Putamen (tissue), 1 donor: ENCODE results near the gene ADI1.
"Not testable (repeated sequence)": the region's sequence is repeated elsewhere in the genome, so short reads cannot be mapped to it uniquely, and the experiment has no call there.

Experiments used
- DNase-seq: peaks from one replicate; pipeline ENCODE4 v3.0.0-alpha.2; 2016; ENCODE audit warnings: low spot score

ADI1 gene

GRCh38 chr2:3462493-3463104, 56.7 kb downstream of the ADI1 start:
- no peak for DNase-seq

- DNase-seq: peak; percentile 61
Observed at GRCh38 chr2:3461801-3462492, 57.4 kb downstream of the ADI1 start.

- DNase-seq: no peak
Observed at GRCh38 chr2:3460831-3461800, 58.2 kb downstream of the ADI1 start.

GRCh38 chr2:3460156-3460555, 59.2 kb downstream of the ADI1 start:
- DNase-seq: no peak

DNA sequence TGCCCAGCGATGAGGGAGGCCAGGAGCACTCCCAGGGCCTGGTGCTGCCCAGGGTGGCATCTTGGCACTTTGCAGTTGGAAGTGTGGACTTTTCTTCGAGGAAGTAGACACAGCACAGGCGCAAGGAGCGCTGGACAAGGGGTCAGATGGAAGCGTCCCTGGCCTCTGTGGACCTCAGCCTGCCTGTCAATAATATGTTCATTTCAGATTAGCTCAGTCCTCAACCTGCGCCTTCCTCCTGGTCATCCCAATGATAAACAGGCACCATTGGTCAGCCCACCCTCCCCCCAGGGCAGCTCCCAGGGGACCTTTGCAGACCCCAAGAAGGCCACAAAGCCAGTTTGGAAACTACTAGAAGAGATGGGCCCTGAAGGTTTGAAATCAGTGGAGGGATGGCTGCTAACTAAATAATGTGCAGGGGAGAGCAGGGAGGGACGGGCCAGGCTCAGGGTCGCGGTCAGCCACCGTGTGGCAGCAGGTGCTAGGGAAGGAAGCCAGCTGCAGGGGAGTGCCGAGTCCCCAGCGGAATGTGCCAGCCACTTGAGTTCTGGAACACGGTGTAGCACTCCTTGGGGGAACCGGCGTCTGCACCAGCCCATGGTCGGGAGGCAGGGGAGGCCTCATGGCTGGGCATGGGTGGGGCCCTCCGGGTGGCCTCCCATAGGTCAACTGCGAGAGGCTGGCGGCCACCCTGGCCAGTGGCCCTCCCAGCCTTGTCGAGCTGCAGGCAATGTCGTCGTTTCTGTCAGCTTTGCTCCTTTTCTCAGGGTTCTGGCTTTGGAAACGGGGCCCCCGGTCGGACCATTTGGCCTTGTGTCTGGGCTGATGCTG, 59.9 kb downstream of the ADI1 start:
- no peak for DNase-seq

DNA sequence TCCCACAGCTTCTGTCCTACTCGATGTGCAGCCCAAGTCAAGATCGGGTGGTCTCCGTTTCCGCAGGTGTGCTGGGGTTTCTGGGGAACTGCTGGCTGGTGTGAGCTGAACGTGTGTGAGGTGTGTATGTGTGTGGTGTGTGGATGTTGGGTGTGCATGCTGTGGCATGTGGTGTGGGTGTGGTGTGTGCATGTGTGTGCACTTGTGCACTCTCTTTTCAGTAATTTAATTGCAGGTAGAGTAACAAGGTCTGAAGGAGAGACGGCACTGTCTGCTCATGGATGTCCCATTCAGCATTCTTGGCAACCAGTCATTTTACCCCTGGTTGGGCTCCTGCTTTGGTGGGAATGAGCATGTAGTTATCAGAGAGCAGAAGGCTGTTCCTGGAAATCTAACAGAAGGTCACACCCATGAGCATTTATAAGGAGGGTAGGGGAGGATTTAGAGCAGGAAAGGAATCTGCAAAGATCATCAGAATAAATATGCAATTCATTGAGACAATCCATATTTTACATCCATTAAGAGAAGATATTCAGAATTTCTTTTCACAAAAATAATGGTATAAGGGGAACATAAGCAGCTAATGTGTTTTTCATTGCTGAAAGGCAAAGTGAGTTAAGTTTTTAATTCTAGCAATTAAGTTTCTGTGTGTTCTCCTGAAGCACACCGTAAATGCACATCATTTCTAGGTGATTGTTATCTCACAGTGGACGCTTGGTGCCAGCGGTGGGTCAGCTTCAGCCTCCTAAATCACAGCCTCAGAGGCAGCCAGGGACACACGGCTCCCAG, 60.7 kb downstream of the ADI1 start:
- DNase-seq: no peak

GRCh38 chr2:3457524-3458395, 61.6 kb downstream of the ADI1 start:
- no peak for DNase-seq

- no peak for DNase-seq
Observed at GRCh38 chr2:3456125-3456524, 63.2 kb downstream of the ADI1 start.

DNA sequence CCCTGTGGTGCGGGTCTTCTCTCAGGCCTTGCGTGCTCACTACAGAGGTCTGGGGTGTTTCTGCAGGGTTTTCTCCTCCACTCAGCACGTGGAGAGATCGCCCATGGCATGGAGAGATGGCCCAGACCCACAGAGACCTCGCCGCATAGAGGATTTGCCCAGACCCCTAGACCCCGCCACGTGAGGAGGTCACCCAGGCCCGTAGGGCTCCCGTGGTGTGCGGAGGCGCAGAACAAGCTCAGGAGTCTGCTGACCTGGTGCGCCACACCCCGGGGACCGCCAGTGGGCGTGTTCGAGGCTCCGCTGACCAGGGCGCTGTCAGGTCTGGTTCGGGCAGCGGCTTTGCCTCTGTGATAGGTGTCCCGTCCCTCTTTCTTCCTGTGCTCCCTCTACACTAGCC, 64.5 kb downstream of the ADI1 start:
- DNase-seq: no peak

DNA sequence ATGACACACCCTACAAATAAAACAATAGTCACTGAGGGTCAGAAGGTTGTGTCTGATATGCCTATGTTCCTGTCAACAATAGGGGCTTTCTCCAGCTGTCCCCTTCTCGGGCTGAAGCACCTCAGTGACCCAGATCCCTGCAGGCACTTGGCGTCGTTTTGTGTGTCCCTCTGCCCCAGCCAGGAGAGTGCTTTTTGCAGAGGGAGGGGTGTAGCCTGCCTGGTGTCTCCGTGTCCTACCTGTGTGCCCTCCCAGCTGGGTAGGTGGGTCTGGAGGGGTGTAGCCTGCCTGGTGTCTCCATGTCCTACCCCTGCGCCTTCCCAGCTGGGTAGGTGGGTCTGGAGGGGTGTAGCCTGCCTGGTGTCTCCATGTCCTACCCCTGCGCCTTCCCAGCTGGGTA, 65.3 kb downstream of the ADI1 start:
- not testable (repeated sequence) for DNase-seq

DNA sequence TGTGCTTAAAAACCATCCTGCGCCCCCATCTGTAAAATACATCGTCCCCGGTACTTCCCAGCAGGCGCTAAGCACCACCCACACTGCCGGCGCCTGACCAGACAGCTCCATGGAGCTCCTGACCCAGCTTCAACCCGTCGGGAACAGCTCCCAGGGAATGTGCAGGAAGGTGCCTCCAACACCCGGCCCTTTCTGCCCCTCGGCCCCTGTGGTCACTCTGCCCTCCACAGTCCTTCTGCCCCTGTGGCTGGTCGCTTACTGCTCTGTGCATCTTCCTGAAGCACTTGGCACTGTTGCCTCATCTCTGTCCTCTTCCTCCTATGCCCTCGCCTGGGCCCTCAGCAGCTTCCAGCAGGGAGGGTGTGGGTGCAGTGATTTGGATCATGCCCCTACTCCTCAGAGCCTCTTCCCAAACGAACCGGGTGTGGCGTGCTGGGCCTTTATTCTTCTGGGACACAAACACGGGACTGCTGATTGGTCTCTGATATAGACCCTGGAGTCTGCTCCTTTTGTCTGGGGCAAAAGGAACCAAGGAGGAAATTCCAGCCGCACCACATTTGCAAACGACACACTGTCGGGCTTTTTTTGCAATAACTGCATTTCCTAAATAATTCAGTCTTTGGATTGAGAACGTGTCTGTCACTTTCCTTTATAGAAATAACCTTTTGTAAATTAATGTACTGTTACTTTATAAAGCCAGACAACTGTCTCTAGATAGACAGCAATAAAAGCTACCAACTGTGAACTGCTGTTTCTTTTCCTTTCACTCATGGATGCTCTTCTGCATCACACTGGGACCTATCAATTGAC, 65.9 kb downstream of the ADI1 start:
- DNase-seq: no peak

DNA sequence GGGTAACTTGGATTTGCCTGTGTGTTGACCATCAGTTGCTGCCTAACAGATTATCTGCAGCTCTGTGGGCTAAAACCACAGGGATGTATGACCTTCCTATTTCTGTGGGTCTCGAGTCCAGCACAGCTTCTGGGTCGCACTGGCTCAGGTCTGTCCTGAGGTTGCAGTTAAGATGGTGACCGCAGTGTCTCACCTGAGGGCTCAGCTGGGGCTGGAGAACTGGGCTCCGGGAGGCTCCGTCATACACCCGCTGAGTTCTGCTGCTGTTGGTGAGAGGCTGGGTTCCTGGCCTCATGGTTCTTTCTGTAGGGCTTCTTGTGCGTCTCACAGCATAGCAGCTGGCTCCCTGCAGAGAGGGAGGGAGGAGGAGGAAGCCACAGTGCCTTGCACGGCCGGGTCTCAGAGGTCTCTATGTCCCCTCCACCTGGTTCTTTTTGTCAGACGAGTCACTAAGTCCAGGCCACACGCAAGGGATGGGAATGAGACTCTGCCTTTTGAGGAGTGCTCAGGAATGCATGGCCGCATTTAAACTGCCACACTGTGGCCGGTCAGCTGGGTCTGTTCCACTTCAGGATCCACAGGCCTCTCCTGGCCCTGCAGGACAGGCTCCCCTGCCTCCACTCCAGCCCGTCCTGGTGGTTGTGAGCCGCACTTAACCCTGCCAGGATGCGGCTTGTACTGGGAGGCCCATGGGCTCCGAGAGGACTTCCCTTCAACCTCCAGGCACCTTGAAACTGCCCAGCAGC, 67.2 kb downstream of the ADI1 start:
- no peak for DNase-seq

- no peak for DNase-seq
Observed at GRCh38 chr2:3451169-3451568, 68.2 kb downstream of the ADI1 start.

DNA sequence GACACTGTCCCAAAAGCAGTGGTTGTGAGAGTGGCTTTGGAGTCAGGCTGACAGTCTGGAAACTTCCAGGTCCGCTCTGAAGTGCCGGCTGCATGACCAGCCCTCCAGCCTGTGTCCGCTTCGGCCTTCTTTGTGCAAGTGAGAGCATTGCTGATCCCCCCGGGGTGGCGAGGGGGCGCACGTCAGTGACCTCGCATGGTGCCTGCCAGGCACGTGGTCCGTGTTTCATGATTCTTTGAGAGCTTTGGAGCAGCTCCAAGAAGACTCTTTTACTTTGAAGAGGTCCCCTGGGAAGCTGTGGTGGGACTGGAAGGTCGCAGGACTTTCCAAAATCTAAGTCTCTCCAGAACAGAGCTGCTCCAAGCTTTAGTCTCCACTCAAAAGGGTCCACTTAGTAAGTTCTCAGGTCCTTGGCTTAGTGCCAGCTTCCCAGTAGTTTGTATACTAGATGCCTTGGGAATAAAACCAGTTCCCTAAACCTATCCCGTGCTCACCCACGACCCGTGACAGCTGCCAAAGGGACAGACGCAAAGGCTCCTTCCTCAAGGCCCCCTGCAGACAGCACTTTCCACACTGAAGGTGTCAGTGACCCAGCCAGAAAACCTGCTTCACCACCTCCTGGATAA, 68.8 kb downstream of the ADI1 start:
- no peak for DNase-seq

DNA sequence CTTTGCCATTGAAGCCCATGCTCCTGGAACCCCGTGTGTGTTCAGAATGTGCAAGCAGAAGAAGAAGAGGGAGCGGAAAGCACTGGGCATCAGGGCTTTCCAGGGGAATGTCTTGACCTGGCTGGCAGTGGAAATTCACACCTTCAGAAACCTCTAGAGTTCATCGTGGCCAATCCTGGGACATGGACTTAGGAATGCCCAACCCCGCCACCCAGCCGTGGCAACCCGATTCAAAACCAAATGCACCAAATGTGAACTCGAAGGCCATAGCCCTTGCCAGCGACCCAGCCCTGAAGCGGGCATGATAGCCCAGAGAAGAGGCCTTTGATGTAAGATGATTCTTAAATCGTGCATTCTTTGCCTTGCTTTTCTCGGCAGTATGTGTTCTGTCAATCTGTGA, 69.4 kb downstream of the ADI1 start:
- DNase-seq: no peak

- no peak for DNase-seq
Observed at GRCh38 chr2:3449086-3449485, 70.2 kb downstream of the ADI1 start.

- DNase-seq: not testable (repeated sequence)
Observed at GRCh38 chr2:3448441-3448911, 70.9 kb downstream of the ADI1 start.

DNA sequence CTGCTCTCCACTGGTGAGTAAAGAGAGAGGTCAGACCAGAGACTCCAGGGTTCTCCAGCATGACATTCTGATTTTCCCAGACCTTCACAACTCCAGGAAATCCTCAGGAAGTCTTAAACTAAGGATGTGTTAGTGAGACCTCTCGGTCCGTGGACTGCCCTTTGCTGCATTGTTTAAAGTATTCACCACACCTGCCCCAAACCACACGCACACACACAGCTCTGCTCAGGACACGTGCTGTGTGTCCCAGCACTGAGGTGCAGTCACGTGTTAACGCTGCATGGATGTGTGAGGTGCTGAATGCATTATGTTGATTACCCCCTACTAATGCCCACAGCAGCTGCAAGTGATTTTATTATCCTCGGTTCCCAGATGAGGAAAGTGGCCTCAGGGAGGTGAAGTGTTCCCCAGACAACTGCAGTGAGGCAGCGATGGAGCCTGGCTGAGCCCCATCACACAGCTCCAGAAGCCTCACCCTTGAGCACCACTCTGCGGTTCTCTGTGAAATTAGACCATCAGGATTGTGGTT, 71.5 kb downstream of the ADI1 start:
- DNase-seq: no peak
